CD4-positive, alpha-beta T cell treated with Interleukin-12 subunit alpha and Interleukin-12 subunit beta, for 1 hour (primary cell): ENCODE measurements around the gene ZFP92.
"Not testable (repeated sequence)": the region's sequence is repeated elsewhere in the genome, so short reads cannot be mapped to it uniquely, and the experiment has no call there.

Experiments
- DNase-seq: peaks from one replicate; pipeline ENCODE4 v3.0.0-alpha.2; 2020

The ZFP92 gene

DNA sequence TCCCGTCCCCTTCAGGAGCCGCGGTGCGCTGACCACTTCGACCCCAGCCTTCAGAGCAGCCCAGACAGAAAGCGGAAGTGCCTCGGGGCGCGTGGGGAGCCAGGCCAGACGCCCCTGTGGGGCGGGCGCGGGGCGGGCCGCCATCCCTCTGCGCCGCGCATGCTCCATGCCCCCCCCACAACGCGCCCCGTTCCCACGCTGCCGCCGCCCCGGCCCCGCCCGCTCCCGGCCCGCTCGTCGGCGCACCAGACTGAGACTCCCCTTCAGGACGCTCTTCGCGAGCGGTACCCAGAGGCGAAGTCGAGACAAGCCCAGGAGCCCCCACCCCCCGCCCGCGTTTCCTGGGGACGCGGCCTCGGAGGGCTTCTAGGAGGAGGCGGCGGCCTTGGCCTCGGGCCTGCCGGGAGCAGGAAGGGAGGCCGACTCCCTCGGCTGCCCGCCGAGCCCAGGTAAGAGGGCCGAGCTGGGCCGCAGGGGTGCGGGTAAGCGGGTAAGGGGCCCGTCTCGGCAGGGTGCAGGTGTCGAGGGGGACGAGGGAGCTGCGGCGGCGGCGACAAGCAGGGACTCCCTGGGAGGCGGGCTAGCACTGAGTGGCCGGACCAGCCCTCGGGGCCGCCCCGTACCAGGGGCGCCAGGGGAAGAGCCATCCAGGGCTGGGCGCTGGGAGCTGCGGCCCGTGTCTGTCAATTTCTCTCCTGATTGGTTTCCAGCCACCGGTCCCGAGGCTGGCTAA is at the start of gene ZFP92:
Gene ZFP92 (plus strand): TSS at position 218 of the 733 bp plus-strand sequence. CDS start 6,851 bp downstream, outside the sequence.
- peak; percentile 19 for DNase-seq

- DNase-seq = no peak
Observed at GRCh38 chrX:153361781-153362397, 49.4 kb upstream of the ZFP92 start.

- no peak for DNase-seq
Observed at GRCh38 chrX:153365670-153366069, 45.6 kb upstream of the ZFP92 start.

- no peak for DNase-seq
Observed at GRCh38 chrX:153366119-153366518, 45.2 kb upstream of the ZFP92 start.

DNA sequence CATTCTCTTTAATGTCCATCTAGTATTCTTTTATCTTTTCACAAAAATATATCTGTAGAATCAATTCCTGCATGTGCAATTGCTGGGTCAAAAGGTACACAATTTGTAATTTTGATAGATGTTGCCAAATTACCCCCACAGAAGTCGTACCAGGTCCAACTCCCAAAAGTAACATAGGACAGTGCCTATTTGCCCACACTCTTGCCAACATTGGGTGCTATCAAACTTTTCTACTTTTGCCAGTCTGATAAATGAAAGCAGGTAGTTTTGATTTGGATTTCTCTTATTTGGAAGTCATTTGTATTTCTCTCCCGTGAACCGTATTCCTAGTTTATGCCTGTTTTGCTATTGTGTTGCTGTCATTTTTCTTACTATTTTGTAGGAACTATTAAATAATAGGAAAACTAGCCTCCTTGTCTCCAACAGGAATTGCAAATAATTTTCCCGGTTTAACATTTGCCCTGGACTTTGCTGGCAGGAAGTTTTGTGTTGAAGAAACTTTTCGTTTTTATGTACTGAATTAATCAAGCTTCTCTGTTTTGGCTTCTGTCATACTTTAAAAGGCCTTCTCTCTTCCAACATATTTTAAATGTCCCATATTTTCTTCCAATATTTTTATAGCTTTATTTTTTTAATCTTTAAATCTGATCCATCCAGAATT is 44.3 kb upstream of the ZFP92 start:
- DNase-seq = no peak

DNA sequence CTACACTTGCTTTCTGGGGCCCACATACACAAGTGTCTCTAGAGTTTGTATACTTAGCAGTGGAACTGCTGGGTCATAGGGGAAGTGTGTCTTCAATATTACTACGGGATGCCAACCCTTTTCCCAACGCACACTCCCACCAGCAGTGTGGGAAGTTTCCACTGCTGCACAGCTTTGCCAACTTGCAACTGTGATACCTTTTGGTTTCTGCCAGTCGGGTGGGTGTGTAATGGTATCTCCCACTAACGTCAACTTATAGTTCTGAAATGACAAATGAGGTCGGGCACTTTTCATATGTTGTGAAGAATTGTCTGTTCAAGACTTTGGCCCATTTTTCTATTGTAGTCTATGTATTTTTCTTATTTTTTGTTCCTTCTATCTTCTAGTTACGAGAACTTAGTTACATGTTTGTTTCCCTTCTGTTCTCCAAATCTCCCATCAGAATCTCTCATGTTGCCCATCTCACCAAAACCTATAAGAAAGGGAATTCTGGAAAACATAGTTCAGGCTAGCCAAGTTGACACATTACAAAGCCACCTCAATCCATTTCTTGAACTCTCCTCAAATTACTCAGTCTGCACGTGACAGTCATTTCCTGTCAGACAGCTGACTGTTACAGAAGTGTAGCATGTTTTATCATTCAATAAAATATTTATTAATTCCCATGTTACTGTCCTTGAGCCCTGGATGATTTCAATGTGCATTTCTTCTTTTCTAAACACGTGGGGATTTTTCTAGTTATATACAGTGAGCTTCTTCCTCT is 40.8 kb upstream of the ZFP92 start:
- no peak for DNase-seq

GRCh38 chrX:153371256-153371655 is 40.0 kb upstream of the ZFP92 start:
- no peak for DNase-seq

- no peak for DNase-seq
Observed at GRCh38 chrX:153372949-153373348, 38.3 kb upstream of the ZFP92 start.

GRCh38 chrX:153374426-153374825 is 36.8 kb upstream of the ZFP92 start:
- no peak for DNase-seq

DNA sequence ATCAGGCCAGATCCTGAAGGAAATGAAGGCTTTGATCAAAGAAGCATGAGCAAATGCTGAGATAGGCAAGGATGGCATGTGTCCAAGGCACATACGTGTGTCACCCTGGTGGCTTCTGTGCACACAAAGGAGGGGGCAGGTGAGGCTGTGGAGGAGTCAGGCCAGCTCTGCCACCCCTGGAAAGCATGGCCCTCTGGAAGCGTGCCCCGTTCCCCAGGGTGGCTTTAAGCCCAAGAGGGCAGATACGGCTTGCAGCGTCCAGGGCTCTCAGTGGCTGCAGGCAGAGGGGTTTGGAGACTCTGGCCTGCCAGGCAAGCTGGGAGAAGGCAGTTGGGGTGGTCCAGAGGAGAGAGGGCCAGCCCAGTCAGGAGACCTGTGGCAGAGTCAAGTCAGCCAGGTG is 35.7 kb upstream of the ZFP92 start:
- no peak for DNase-seq

DNA sequence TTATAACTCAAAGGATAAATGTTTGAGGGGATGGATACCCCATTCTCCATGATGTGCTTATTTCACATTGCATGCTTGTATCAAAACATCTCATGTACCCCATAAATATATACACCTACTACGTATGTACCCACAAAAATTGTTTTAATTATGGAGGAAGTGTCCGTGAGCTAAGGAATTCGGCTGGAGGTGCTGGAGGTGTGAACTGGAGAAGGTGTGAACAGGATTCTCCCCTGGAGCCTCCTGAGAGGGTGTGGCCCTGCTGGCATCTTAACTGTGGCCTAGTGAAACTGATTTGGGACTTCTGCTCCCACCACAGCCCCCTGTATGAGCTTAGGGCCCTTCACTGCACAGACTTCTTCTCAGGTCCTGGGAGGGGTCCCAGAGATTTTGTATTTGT is 33.5 kb upstream of the ZFP92 start:
- DNase-seq = no peak

DNA sequence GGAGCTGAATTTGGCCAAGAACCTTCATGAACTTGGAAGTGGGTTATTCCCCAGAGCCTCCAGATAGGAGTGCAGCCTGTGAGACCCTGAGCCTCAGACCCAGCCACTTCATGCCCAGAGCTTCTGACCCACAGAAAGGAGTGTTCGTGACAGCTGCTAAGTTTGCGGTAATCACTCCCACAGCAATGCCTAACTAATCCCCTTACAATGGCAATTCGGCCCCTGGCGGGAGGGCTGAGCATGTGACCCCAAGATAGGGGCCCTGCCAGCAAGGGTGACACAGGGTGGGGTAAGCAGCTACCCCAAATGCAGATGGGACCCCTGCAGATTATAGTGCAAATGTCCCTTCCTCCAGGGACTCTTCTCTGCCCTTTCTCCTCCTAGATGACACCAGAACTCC is 32.7 kb upstream of the ZFP92 start:
- no peak for DNase-seq

GRCh38 chrX:153379508-153379907 is 31.8 kb upstream of the ZFP92 start:
- DNase-seq = no peak

GRCh38 chrX:153379971-153380581 is 31.2 kb upstream of the ZFP92 start:
- no peak for DNase-seq

DNA sequence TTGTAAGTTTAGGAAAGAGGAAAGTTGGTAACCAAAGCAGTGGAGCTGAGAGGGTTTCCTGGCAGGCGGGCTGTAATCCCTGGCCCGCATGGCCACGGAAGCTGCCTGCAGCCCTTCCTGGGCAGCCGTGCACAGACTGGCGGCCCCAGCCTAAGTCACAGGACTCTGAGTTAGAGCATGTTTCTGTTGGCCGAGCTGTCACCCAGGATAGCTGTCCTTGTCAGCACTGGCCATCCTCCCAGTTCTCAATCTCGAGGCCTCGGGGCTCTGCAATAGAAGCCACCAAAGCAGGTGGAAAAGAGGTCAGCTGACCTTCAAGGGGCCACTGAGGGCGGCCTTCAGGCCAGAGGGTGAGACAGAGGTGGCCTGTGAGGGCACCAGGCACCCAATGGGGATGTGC is 30.6 kb upstream of the ZFP92 start:
- no peak for DNase-seq

GRCh38 chrX:153381684-153382532 is 29.4 kb upstream of the ZFP92 start:
- DNase-seq = peak; percentile 1

GRCh38 chrX:153382563-153383482 is 28.4 kb upstream of the ZFP92 start:
- no peak for DNase-seq

- DNase-seq = no peak
Observed at GRCh38 chrX:153384390-153384789, 26.9 kb upstream of the ZFP92 start.

DNA sequence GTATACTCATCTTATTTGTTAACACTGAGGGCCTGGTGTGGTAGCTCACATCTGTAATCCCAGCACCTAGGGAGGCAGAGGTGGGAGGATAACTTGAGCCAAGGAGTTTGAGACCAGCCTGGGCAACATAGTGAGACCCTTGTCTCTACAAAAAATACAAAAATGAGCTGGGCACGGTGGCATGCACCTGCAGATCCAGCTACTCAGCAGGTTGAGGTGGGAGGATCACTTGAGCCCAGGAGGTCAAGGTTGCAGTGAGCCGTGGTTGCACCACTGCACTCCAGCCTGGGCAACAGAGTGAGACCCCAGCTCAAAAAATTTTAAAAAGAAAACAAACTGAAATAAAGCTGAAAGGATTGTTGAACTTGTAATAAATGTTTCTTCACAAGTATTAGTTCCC is 26.3 kb upstream of the ZFP92 start:
- not testable (repeated sequence) for DNase-seq

DNA sequence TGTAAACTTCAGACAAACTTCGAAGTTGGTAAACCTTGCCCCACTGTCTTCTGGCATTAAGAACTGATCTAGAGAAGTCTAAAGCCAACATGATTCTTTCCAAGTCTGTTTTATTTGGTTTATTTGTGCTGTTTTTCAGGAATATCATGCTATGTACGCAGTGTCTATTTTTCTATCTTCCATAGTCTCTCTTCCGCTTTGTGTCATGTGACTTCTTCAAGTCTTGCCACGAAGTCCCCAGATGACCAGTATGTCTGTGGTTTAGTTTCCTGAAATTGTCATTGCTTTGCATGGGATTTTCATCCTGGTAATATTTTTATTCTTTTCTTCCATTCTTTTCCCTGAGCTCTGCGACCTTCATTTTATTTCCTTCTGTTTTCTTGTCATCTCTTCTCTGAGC is 25.2 kb upstream of the ZFP92 start:
- no peak for DNase-seq

DNA sequence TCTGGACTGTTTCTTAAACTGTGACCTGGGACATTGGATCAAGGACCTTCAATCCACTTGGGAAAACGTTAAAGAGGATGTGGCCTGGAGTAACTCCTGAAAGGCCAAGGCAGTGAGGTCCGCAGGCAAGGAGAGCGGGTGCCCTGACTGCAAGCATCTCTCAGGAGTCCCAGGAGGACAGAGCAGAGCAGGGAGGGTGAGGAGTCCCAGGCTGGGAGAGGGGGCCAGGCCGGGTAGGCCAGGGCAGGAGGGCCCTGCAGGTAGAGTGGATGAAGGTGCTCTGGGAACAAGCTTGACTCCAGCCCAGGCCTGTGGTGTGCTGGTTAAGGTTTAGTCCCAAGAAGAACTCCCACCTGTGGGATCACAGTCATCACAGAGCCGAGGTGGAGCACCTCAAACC is 23.9 kb upstream of the ZFP92 start:
- no peak for DNase-seq
